HepG2 (cell line): ENCODE data around the gene CERS3. TPM values are rescaled to one million over a fixed set of nuclear protein-coding genes. Genes with fewer than 3 reads are reported as not detected.

Experiments used
- KAT2B ChIP-seq: fragments of 150-350 bp; IDR thresholded peaks from 2 replicates; pipeline ENCODE4 v1.6.1; 2014; ENCODE audit warnings: low read depth, low read length, borderline replicate concordance
- KAT7 ChIP-seq: IDR thresholded peaks from 2 replicates; pipeline ENCODE4 v1.6.1; 2018; ENCODE audit warnings: borderline replicate concordance, missing compliant biosample characterization
- MAFF ChIP-seq: IDR thresholded peaks from 2 replicates; pipeline ENCODE4 v1.6.1; 2011; ENCODE audit warnings: low read depth, low read length, improper control_type of control experiment
- NCOA1 ChIP-seq: sonication (generic); formaldehyde crosslinking; IDR thresholded peaks from 2 replicates; pipeline ENCODE4 v1.9.0; 2021; ENCODE audit warnings: missing genetic modification reagents
- NRL ChIP-seq: sonication (generic); formaldehyde crosslinking; IDR thresholded peaks from 2 replicates; pipeline ENCODE4 v1.5.0; 2020; ENCODE audit warnings: missing genetic modification reagents, mild to moderate bottlenecking, moderate library complexity, borderline replicate concordance
- REXO4 ChIP-seq: sonication (generic); formaldehyde crosslinking; IDR thresholded peaks from 2 replicates; pipeline ENCODE4 v1.8.0; 2022; ENCODE audit warnings: missing genetic modification reagents, mild to moderate bottlenecking, borderline replicate concordance
- ZNF619 ChIP-seq: sonication (generic); formaldehyde crosslinking; IDR thresholded peaks from 2 replicates; pipeline ENCODE4 v1.4.0; 2020; ENCODE audit warnings: mild to moderate bottlenecking, missing genetic modification reagents
- ZNF720 ChIP-seq: sonication (generic); formaldehyde crosslinking; IDR thresholded peaks from 2 replicates; pipeline ENCODE4 v1.4.0; 2020; ENCODE audit warnings: missing genetic modification reagents
- polyA plus RNA-seq, 8 experiments: library from polyadenylated mRNA; depleted of rRNA in 3 of 8; stranded (reverse) in 7 of 8; unstranded in 1 of 8; fragments of >200 nt; fragmentation: Illumina TruSeq in 4 of 8; extraction: Trizol in 4 of 8; gene quantifications; 2 replicates each; pipeline versions ENCODE4 v1.2.1 to v1.2.3, GENCODE V29; 2011 to 2016; ENCODE audit warnings: low read depth in 4 of 8, missing spikeins in 1 of 8, mixed read lengths in 1 of 8; ENCODE audit not compliant: insufficient read depth in 1 of 8
- total RNA-seq, 5 experiments: library from RNA; depleted of rRNA; stranded (reverse); fragments of >200 nt; fragmentation: Illumina TruSeq; extraction: Trizol; gene quantifications; 2 replicates each; pipeline ENCODE4 v1.2.3, GENCODE V29; 2016; ENCODE audit warnings: low read depth in 1 of 5
- TF ChIP-seq, protein P1 (sequence below): sonication (generic); formaldehyde crosslinking; IDR thresholded peaks from 2 replicates; pipeline ENCODE4 v1.4.0; 2020; ENCODE audit warnings: mild to moderate bottlenecking, missing genetic modification reagents, borderline replicate concordance
- TF ChIP-seq, protein P2 (sequence below): sonication (generic); formaldehyde crosslinking; IDR thresholded peaks from 2 replicates; pipeline ENCODE4 v1.4.0; 2020; ENCODE audit warnings: missing genetic modification reagents
- TF ChIP-seq, protein P3 (sequence below): sonication (generic); formaldehyde crosslinking; IDR thresholded peaks from 2 replicates; pipeline ENCODE4 v1.5.0; 2020; ENCODE audit warnings: mild to moderate bottlenecking, missing genetic modification reagents
- TF ChIP-seq, protein P4 (sequence below): sonication (generic); formaldehyde crosslinking; IDR thresholded peaks from 2 replicates; pipeline ENCODE4 v1.4.0; 2020; ENCODE audit warnings: low read depth, mild to moderate bottlenecking, missing genetic modification reagents
- TF ChIP-seq, protein P5 (sequence below): sonication (generic); formaldehyde crosslinking; IDR thresholded peaks from 2 replicates; pipeline ENCODE4 v1.8.0; 2022; ENCODE audit warnings: mild to moderate bottlenecking, missing genetic modification reagents, borderline replicate concordance

Gene CERS3
- total and polyA plus RNA-seq, 2 of the 13 experiments (the other 11 are each of a cell fraction or from before 2014, with no cell fraction given), result not detected

DNA sequence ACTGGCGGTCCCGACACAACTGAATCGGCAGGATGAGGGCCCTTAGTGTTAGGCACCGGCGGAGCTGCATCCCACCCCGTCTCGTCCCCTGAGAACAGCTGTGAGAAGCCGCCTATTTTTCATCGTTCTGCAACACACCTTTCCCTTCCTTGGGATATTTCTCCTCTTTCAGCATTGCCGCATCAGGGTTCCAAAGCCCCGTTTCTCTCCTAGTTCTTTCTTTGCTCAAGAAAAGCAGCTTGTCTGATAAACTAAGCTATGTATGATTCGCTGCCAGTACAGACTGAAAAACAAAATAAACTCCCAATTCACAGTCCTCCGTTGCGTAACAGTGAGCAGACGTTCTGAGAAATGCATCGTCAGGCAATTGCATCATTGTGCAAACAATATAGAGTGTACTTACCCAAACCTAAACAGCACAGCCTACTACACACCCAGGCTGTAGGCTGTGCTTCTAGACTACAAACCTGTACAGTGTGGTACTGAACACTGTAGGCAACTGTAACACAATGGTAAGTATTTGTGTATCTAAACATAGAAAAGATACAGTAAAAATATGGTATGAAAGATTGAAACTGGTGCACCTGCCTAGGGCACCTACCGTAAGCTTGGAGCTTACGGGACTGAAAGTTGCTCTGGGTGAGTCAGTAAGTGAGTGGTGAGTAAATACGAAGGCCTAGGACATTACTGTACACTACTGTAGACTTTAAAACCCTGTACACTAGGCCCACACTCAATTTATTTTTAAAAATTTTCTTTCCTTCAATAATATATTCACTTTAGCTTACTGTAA lies 178.1 kb downstream of the CERS3 start (continued):
- TF ChIP-seq, protein P1, sequence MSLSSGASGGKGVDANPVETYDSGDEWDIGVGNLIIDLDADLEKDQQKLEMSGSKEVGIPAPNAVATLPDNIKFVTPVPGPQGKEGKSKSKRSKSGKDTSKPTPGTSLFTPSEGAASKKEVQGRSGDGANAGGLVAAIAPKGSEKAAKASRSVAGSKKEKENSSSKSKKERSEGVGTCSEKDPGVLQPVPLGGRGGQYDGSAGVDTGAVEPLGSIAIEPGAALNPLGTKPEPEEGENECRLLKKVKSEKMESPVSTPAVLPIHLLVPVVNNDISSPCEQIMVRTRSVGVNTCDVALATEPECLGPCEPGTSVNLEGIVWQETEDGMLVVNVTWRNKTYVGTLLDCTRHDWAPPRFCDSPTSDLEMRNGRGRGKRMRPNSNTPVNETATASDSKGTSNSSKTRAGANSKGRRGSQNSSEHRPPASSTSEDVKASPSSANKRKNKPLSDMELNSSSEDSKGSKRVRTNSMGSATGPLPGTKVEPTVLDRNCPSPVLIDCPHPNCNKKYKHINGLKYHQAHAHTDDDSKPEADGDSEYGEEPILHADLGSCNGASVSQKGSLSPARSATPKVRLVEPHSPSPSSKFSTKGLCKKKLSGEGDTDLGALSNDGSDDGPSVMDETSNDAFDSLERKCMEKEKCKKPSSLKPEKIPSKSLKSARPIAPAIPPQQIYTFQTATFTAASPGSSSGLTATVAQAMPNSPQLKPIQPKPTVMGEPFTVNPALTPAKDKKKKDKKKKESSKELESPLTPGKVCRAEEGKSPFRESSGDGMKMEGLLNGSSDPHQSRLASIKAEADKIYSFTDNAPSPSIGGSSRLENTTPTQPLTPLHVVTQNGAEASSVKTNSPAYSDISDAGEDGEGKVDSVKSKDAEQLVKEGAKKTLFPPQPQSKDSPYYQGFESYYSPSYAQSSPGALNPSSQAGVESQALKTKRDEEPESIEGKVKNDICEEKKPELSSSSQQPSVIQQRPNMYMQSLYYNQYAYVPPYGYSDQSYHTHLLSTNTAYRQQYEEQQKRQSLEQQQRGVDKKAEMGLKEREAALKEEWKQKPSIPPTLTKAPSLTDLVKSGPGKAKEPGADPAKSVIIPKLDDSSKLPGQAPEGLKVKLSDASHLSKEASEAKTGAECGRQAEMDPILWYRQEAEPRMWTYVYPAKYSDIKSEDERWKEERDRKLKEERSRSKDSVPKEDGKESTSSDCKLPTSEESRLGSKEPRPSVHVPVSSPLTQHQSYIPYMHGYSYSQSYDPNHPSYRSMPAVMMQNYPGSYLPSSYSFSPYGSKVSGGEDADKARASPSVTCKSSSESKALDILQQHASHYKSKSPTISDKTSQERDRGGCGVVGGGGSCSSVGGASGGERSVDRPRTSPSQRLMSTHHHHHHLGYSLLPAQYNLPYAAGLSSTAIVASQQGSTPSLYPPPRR (CRISPR knock-in tag), result peak; percentile 29; the same call in 1 of the 2 replicates
- TF ChIP-seq, protein P2, sequence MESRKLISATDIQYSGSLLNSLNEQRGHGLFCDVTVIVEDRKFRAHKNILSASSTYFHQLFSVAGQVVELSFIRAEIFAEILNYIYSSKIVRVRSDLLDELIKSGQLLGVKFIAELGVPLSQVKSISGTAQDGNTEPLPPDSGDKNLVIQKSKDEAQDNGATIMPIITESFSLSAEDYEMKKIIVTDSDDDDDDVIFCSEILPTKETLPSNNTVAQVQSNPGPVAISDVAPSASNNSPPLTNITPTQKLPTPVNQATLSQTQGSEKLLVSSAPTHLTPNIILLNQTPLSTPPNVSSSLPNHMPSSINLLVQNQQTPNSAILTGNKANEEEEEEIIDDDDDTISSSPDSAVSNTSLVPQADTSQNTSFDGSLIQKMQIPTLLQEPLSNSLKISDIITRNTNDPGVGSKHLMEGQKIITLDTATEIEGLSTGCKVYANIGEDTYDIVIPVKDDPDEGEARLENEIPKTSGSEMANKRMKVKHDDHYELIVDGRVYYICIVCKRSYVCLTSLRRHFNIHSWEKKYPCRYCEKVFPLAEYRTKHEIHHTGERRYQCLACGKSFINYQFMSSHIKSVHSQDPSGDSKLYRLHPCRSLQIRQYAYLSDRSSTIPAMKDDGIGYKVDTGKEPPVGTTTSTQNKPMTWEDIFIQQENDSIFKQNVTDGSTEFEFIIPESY (CRISPR knock-in tag), result 0 out of 2 replicates have a peak, but pooled peaks have one; percentile 41
- TF ChIP-seq KAT2B (no peak), ZNF720 (CRISPR knock-in tag) (no peak), MAFF (peak; percentile 94), REXO4 (no peak), KAT7 (CRISPR knock-in tag) (no peak; the same call in 1 of the 2 replicates), NCOA1 (CRISPR knock-in tag) (no peak), ZNF619 (CRISPR knock-in tag) (no peak), NRL (CRISPR knock-in tag) (no peak)
- TF ChIP-seq, protein P3, sequence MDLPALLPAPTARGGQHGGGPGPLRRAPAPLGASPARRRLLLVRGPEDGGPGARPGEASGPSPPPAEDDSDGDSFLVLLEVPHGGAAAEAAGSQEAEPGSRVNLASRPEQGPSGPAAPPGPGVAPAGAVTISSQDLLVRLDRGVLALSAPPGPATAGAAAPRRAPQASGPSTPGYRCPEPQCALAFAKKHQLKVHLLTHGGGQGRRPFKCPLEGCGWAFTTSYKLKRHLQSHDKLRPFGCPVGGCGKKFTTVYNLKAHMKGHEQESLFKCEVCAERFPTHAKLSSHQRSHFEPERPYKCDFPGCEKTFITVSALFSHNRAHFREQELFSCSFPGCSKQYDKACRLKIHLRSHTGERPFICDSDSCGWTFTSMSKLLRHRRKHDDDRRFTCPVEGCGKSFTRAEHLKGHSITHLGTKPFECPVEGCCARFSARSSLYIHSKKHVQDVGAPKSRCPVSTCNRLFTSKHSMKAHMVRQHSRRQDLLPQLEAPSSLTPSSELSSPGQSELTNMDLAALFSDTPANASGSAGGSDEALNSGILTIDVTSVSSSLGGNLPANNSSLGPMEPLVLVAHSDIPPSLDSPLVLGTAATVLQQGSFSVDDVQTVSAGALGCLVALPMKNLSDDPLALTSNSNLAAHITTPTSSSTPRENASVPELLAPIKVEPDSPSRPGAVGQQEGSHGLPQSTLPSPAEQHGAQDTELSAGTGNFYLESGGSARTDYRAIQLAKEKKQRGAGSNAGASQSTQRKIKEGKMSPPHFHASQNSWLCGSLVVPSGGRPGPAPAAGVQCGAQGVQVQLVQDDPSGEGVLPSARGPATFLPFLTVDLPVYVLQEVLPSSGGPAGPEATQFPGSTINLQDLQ, result no peak
- TF ChIP-seq, protein P4, sequence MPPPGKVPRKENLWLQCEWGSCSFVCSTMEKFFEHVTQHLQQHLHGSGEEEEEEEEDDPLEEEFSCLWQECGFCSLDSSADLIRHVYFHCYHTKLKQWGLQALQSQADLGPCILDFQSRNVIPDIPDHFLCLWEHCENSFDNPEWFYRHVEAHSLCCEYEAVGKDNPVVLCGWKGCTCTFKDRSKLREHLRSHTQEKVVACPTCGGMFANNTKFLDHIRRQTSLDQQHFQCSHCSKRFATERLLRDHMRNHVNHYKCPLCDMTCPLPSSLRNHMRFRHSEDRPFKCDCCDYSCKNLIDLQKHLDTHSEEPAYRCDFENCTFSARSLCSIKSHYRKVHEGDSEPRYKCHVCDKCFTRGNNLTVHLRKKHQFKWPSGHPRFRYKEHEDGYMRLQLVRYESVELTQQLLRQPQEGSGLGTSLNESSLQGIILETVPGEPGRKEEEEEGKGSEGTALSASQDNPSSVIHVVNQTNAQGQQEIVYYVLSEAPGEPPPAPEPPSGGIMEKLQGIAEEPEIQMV, result no peak
- TF ChIP-seq, protein P5, sequence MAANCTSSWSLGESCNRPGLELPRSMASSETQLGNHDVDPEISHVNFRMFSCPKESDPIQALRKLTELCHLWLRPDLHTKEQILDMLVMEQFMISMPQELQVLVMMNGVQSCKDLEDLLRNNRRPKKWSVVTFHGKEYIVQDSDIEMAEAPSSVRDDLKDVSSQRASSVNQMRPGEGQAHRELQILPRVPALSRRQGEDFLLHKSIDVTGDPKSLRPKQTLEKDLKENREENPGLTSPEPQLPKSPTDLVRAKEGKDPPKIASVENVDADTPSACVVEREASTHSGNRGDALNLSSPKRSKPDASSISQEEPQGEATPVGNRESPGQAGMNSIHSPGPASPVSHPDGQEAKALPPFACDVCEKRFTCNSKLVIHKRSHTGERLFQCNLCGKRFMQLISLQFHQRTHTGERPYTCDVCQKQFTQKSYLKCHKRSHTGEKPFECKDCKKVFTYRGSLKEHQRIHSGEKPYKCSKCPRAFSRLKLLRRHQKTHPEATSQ, result no peak
